Fibroblast of mammary gland (primary cell): ENCODE measurements around the gene CRLF2.
"Not testable (repeated sequence)": the region's sequence is repeated elsewhere in the genome, so short reads cannot be mapped to it uniquely, and the experiment has no call there.

Experiments used
- DNase-seq: peaks from one replicate; pipeline ENCODE4 v3.0.0-alpha.2; 2010; ENCODE audit warnings: low read depth
- H3K4me3 ChIP-seq: 2 replicates; pipeline ENCODE4 v1.5.1; 2011; ENCODE audit warnings: low read depth, mild to moderate bottlenecking, low read length, moderate library complexity; ENCODE audit not compliant: control insufficient read depth
- CTCF ChIP-seq: conservative IDR thresholded peaks from 2 replicates; pipeline ENCODE4 v1.5.1; 2011; ENCODE audit warnings: low read depth, low read length, inconsistent platforms; ENCODE audit not compliant: control insufficient read depth, insufficient read depth

Gene CRLF2

GRCh38 chrX:1212532-1212931 is at the start of gene CRLF2:
CRLF2 (minus strand) TSS chrX:1212649; CDS start chrX:1212634, 15 bp downstream.
- TF ChIP-seq CTCF: no peak
- H3K4me3 ChIP-seq: no peak within 1 kb of the TSS
- DNase-seq: peak; percentile 25

DNA sequence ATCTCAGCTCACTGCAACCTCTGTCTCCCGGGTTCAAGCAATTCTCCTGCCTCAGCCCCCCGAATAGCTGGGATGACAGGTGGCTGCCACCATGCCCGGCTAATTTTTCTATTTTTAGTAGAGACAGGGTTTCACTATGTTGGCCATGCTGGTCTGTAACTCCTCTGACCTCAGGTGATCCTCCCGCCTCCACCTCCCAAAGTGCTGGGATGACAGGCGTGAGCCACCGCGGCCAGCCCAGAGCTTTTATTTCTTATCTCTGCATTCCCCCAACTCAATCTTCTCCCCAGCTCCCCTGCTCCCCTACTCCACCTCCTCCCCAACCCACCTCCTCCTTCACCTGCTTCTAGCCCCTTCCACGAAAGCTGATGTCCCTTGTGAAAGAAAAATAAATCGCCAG is 49.3 kb upstream of the CRLF2 start:
- not testable (repeated sequence) for H3K4me3 ChIP-seq, DNase-seq

GRCh38 chrX:1261285-1261684 is 48.8 kb upstream of the CRLF2 start:
- no peak overlapping the region for H3K4me3 ChIP-seq
- no peak for DNase-seq
- TF ChIP-seq CTCF: no peak

- no peak overlapping the region for H3K4me3 ChIP-seq
- no peak for DNase-seq
- TF ChIP-seq CTCF: no peak
These were observed 40.4 kb upstream of the CRLF2 start for GRCh38 chrX:1252861-1253260.

DNA sequence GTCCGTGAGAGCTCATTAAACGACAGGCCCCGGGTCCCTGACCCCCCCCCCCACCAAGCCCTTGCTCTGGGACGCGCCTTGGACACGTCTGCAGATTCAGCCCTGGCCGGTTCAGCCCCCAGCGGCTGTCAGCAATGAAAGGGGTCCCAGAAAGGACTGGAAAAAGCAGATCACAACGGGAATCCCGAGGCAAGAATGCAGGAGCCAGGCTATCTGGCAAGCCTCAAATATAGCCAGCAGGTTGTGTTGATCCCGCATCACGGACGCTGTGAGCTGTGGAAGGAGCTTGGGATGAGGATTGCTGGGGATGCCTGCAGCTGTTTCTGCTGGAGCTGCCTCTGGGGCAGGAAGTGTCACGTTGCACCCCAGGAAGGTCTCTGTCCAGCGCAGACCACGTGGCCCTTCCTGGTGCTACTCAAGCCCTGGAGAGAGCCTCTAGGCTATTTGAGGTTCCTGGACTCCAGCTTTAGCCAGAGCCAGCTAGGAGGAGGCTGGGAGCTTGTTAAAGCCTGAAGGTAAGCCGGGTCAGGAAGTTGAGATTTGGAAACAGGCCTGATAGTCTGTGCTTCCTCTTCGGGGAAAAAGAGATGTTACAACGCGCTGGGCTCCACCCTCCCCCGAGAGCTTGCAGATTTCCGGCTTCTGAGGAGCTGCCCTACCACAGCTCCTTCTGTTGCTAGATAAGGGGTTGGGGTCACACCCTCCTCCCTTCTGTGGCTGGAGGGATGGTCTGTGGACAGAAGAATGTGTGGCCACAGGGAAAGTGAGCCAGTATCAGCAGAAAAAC is 36.8 kb upstream of the CRLF2 start:
- no peak for DNase-seq

GRCh38 chrX:1248331-1249061 is 36.0 kb upstream of the CRLF2 start:
- H3K4me3 ChIP-seq: no peak overlapping the region
- TF ChIP-seq CTCF: no peak
- DNase-seq: no peak

More for the DNA sequence above, 36.8 kb upstream of the CRLF2 start:
- no peak for TF ChIP-seq CTCF
- H3K4me3 ChIP-seq: no peak overlapping the region

DNA sequence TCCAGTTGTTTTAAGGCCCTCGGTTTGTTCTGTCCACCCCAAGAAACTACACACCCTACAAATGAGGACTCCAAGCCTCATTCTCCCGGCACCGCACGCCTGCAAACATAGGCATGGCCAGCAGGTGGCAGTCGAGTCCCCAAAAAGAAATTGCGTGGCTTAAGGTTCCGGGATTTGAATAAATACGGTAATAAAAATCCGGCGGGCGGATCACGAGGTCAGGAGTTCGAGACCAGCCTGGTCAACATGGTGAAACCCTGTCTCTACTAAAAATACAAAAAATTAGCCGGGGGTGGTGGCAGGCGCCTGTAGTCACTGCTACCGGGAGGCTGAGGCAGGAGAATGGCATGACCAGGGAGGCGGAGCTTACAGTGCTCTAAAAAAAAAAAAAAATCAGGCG is 34.4 kb upstream of the CRLF2 start:
- no peak overlapping the region for H3K4me3 ChIP-seq
- peak; percentile 41 for DNase-seq
- TF ChIP-seq CTCF: peak; percentile 61
